ENCODE results near the gene KLHL29. TPM values are rescaled to one million over a fixed set of nuclear protein-coding genes. Genes with fewer than 3 reads are reported as not detected.
"Not testable (repeated sequence)": the region's sequence is repeated elsewhere in the genome, so short reads cannot be mapped to it uniquely, and the experiment has no call there.

KLHL29 gene
- total RNA-seq, 1 experiment from 2014 or later = 7.7 TPM

- DNase-seq (ENCODE audit: low read depth, low spot score) = no peak
- H3K36me3 ChIP-seq (ENCODE audit: control insufficient read depth, insufficient read depth, low read length) = no peaks in the 10 kb centered on the region; the same call in 1 of the 2 replicates
- H3K4me1 ChIP-seq (ENCODE audit: control insufficient read depth, insufficient read depth, low read length) = 0 out of 2 replicates have a peak, but pooled peaks cover 3% of the 10 kb centered on the region
- peaks cover 6% of the 10 kb centered on the region for H3K27me3 ChIP-seq (ENCODE audit: control insufficient read depth, insufficient read depth, low read length)
- ATAC-seq = no peak
- no peak overlapping the region for H3K27ac ChIP-seq (ENCODE audit: low read length)
- TF ChIP-seq, protein P1, sequence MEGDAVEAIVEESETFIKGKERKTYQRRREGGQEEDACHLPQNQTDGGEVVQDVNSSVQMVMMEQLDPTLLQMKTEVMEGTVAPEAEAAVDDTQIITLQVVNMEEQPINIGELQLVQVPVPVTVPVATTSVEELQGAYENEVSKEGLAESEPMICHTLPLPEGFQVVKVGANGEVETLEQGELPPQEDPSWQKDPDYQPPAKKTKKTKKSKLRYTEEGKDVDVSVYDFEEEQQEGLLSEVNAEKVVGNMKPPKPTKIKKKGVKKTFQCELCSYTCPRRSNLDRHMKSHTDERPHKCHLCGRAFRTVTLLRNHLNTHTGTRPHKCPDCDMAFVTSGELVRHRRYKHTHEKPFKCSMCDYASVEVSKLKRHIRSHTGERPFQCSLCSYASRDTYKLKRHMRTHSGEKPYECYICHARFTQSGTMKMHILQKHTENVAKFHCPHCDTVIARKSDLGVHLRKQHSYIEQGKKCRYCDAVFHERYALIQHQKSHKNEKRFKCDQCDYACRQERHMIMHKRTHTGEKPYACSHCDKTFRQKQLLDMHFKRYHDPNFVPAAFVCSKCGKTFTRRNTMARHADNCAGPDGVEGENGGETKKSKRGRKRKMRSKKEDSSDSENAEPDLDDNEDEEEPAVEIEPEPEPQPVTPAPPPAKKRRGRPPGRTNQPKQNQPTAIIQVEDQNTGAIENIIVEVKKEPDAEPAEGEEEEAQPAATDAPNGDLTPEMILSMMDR (IDR thresholded peaks at IDR 0.05) = no peak
- TF ChIP-seq POLR2AphosphoS5 (IDR thresholded peaks at IDR 0.05; ENCODE audit: low read depth, low read length) (no peak), TCF7L2 (IDR thresholded peaks at IDR 0.05; ENCODE audit: low read depth, low read length) (no peak), SIN3A (IDR thresholded peaks at IDR 0.05; ENCODE audit: borderline replicate concordance, insufficient read depth, low read depth, low read length) (no peak)
- TF ChIP-seq, protein P2, sequence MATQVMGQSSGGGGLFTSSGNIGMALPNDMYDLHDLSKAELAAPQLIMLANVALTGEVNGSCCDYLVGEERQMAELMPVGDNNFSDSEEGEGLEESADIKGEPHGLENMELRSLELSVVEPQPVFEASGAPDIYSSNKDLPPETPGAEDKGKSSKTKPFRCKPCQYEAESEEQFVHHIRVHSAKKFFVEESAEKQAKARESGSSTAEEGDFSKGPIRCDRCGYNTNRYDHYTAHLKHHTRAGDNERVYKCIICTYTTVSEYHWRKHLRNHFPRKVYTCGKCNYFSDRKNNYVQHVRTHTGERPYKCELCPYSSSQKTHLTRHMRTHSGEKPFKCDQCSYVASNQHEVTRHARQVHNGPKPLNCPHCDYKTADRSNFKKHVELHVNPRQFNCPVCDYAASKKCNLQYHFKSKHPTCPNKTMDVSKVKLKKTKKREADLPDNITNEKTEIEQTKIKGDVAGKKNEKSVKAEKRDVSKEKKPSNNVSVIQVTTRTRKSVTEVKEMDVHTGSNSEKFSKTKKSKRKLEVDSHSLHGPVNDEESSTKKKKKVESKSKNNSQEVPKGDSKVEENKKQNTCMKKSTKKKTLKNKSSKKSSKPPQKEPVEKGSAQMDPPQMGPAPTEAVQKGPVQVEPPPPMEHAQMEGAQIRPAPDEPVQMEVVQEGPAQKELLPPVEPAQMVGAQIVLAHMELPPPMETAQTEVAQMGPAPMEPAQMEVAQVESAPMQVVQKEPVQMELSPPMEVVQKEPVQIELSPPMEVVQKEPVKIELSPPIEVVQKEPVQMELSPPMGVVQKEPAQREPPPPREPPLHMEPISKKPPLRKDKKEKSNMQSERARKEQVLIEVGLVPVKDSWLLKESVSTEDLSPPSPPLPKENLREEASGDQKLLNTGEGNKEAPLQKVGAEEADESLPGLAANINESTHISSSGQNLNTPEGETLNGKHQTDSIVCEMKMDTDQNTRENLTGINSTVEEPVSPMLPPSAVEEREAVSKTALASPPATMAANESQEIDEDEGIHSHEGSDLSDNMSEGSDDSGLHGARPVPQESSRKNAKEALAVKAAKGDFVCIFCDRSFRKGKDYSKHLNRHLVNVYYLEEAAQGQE (IDR thresholded peaks at IDR 0.05; ENCODE audit: insufficient read depth in 1 of 2, low read depth in 2 of 2, low read length in 1 of 2) = no peak
- in situ Hi-C loops (cut with HindIII; ENCODE audit: low pct_unique_long_range_greater_than_20kb, low sequenced_read_pairs) = no loop called here
- CTCF ChIA-PET = no interaction called here
- no TSS peak for BruUV-seq (replicated peaks)
- intact Hi-C loops (cut with micrococcal nuclease; ENCODE audit: unreplicated experiment) = no loop called here
- H3K9me3 ChIP-seq (ENCODE audit: control insufficient read depth, insufficient read depth, low read depth, low read length) = no peaks in the 10 kb centered on the region
- H3K4me3 ChIP-seq (ENCODE audit: low read depth in 2 of 2, low read length in 2 of 2) = no peak overlapping the region
- POLR2A ChIA-PET = no interaction called here
Measured at GRCh38 chr2:23390152-23390551, 5.2 kb downstream of the KLHL29 start.

DNA sequence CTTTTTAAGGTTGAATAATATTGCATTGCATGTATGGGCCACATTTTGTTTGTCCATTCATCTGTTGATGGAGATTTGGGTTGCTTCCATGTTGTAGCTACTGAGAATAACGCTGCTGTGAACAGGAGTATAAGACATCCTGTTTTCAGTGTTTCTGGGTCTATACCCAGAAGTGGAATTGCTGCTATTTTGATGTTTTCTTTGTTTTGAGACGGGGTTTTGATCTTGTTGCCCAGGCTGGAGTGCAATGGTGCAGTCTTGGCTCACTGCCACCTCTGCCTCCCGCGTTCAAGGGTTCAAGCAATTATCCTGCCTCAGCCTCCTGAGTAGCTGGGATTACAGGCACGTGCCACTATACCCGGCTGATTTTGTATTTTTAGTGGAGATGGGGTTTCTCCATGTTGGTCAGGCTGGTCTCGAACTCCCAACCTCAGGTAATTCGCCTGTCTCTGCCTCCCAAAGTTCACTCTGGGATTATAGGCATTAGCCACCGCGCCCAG is 6.3 kb downstream of the KLHL29 start:
- CTCF ChIA-PET; H3K9me3 ChIP-seq (ENCODE audit: control insufficient read depth, insufficient read depth, low read depth, low read length); H3K4me1 ChIP-seq (ENCODE audit: control insufficient read depth, insufficient read depth, low read length); BruUV-seq (replicated peaks); H3K27me3 ChIP-seq (ENCODE audit: control insufficient read depth, insufficient read depth, low read length); H3K4me3 ChIP-seq (ENCODE audit: low read depth in 2 of 2, low read length in 2 of 2); in situ Hi-C loops (cut with HindIII; ENCODE audit: low pct_unique_long_range_greater_than_20kb, low sequenced_read_pairs); H3K27ac ChIP-seq (ENCODE audit: low read length); H3K36me3 ChIP-seq (ENCODE audit: control insufficient read depth, insufficient read depth, low read length); ATAC-seq; POLR2A ChIA-PET; DNase-seq (ENCODE audit: low read depth, low spot score); intact Hi-C loops (cut with micrococcal nuclease; ENCODE audit: unreplicated experiment): not testable (repeated sequence)

DNA sequence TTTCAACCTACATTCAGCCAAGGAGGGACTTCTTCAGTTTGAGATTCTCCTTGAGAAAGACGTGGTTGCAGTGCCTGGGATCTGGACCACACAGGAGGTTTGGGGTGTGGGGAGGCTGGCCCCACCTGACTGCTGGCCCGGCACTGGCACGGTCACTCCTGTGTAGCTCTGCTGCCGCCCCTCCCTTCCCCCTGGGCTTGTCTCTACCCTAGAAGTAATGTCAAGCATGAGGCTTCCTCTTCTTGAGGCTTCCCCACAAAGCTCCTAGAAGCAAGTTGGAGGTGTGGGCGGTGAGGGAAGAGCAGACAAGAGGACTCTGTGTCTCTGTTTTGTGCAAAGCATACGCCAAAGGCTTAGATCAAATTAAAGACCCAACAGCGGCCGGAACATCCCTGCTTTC is 8.7 kb downstream of the KLHL29 start:
- ATAC-seq (no peak), DNase-seq (ENCODE audit: low read depth, low spot score) (no peak)
- no peak for TF ChIP-seq TCF7L2 (IDR thresholded peaks at IDR 0.05; ENCODE audit: low read depth, low read length)
- TF ChIP-seq, protein P1 (IDR thresholded peaks at IDR 0.05) = no peak
- TF ChIP-seq POLR2AphosphoS5 (IDR thresholded peaks at IDR 0.05; ENCODE audit: low read depth, low read length) = no peak
- TF ChIP-seq, protein P2 (IDR thresholded peaks at IDR 0.05; ENCODE audit: insufficient read depth in 1 of 2, low read depth in 2 of 2, low read length in 1 of 2) = no peak
- no peak for TF ChIP-seq SIN3A (IDR thresholded peaks at IDR 0.05; ENCODE audit: borderline replicate concordance, insufficient read depth, low read depth, low read length)
- H3K27me3 ChIP-seq (ENCODE audit: control insufficient read depth, insufficient read depth, low read length) = no peaks in the 10 kb centered on the region
- no TSS peak for BruUV-seq (replicated peaks)
- H3K27ac ChIP-seq (ENCODE audit: low read length) = no peak overlapping the region
- CTCF ChIA-PET = no interaction called here
- H3K36me3 ChIP-seq (ENCODE audit: control insufficient read depth, insufficient read depth, low read length) = no peaks in the 10 kb centered on the region
- H3K4me1 ChIP-seq (ENCODE audit: control insufficient read depth, insufficient read depth, low read length) = 0 out of 2 replicates have a peak, but pooled peaks cover 3% of the 10 kb centered on the region
- no peaks in the 10 kb centered on the region for H3K9me3 ChIP-seq (ENCODE audit: control insufficient read depth, insufficient read depth, low read depth, low read length)
- H3K4me3 ChIP-seq (ENCODE audit: low read depth in 2 of 2, low read length in 2 of 2) = no peak overlapping the region
- POLR2A ChIA-PET = no interaction called here
- intact Hi-C loops (cut with micrococcal nuclease; ENCODE audit: unreplicated experiment) (no loop called here), in situ Hi-C loops (cut with HindIII; ENCODE audit: low pct_unique_long_range_greater_than_20kb, low sequenced_read_pairs) (no loop called here)

Data from Panc1 (cell line).